ENCODE results near the gene ZNF512B.
"Not testable (repeated sequence)": the region's sequence is repeated elsewhere in the genome, so short reads cannot be mapped to it uniquely, and the experiment has no call there.

ZNF512B gene

DNA sequence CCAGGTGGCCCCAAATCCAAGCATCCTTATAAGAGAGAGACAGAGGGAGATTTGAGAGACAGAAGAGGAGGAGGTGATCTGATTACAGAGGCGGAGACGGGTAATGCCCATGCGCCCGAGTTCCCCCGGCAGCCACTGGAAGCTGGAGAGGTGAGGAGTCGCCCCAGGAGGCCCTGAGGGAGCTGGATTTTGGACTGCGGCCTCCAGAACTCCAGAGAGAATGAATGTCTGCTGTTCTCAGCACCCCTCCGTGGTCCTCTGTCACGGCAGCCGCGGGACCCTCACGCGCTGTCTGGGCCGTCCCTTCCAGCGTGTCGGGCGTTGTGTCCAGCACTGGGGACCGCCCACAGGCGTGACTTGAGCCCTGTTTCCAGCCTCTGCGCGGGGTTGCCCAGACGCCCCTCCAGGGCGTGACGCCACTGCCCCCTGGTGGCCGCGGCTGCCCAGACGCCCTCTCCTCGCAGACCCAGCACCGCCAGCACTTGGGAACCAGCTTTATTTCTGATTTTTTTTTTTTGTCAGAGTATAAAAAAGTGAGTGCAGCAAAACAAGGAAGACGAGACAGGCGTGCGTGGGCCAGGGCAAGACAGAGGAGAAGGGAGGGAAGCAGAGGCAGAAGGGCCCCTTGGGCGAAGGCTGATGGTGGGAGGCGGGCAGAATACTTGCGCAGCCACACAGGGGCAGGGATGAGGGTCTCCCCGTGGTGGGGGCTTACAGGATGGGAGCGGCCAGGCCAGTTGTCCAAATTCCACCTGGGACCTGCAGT is 4.1 kb upstream of the ZNF512B start:
- Histone ChIP-seq H3K27ac (ENCODE audit: low read depth, low read length, poor library complexity, severe bottlenecking) (no peak overlapping the region), H3K4me2 (ENCODE audit: low read length) (0 out of 2 replicates have a peak overlapping the region, but pooled peaks have one; percentile 21), H3K36me3 (ENCODE audit: insufficient read depth, low read length) (no peaks in the 10 kb centered on the region), H3K9ac (ENCODE audit: low read length) (no peak overlapping the region), H3K79me2 (ENCODE audit: insufficient read depth, low read length) (no peaks in the 10 kb centered on the region), H3K4me3 (ENCODE audit: low read depth, low read length, poor library complexity, severe bottlenecking) (no peak overlapping the region), H3K9me3 (ENCODE audit: low read length) (no peaks in the 10 kb centered on the region), H4K20me1 (ENCODE audit: insufficient read depth, low read length) (no peaks in the 10 kb centered on the region), H2AFZ (ENCODE audit: low read length) (no peak overlapping the region), H3F3A (ENCODE audit: insufficient read depth, low read length) (no peaks in the 10 kb centered on the region), H3K27me3 (ENCODE audit: insufficient read depth, low read length) (no peaks in the 10 kb centered on the region), H3K4me1 (ENCODE audit: insufficient read depth, low read length, severe bottlenecking) (peaks cover 23% of the 10 kb centered on the region), H3K9me2 (ENCODE audit: low read depth, low read length) (no peaks in the 10 kb centered on the region)
- no peak for TF ChIP-seq EZH2 (IDR thresholded peaks at IDR 0.05; ENCODE audit: borderline replicate concordance, low read length)
- TF ChIP-seq, protein P1, sequence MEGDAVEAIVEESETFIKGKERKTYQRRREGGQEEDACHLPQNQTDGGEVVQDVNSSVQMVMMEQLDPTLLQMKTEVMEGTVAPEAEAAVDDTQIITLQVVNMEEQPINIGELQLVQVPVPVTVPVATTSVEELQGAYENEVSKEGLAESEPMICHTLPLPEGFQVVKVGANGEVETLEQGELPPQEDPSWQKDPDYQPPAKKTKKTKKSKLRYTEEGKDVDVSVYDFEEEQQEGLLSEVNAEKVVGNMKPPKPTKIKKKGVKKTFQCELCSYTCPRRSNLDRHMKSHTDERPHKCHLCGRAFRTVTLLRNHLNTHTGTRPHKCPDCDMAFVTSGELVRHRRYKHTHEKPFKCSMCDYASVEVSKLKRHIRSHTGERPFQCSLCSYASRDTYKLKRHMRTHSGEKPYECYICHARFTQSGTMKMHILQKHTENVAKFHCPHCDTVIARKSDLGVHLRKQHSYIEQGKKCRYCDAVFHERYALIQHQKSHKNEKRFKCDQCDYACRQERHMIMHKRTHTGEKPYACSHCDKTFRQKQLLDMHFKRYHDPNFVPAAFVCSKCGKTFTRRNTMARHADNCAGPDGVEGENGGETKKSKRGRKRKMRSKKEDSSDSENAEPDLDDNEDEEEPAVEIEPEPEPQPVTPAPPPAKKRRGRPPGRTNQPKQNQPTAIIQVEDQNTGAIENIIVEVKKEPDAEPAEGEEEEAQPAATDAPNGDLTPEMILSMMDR (IDR thresholded peaks at IDR 0.05; ENCODE audit: low read length): peak; percentile 98

DNA sequence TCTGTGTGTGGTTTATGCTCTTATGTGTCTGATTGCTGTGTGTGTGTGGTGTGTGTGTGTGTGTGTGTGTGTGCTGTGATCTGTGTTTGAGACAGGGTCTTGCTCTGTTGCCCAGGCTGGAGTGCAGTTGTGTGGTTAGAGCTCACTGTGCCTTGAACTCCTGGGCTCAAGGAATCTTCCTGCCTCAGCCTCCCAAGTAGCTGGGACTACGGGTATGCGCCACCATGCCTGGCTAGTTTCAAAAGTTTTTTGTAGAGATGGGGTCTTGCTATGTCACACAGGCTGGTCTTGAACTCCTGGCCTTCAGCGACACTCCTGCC is 3.4 kb upstream of the ZNF512B start:
- no peaks in the 10 kb centered on the region for H3K9me3 ChIP-seq (ENCODE audit: low read length)
- TF ChIP-seq EZH2 (IDR thresholded peaks at IDR 0.05; ENCODE audit: borderline replicate concordance, low read length): no peak
- TF ChIP-seq, protein P1 (IDR thresholded peaks at IDR 0.05; ENCODE audit: low read length): no peak
- no peaks in the 10 kb centered on the region for H3K9me2 ChIP-seq (ENCODE audit: low read depth, low read length)
- peaks cover 20% of the 10 kb centered on the region for H3K4me1 ChIP-seq (ENCODE audit: insufficient read depth, low read length, severe bottlenecking)
- H3F3A ChIP-seq (ENCODE audit: insufficient read depth, low read length): no peaks in the 10 kb centered on the region
- no peaks in the 10 kb centered on the region for H3K27me3 ChIP-seq (ENCODE audit: insufficient read depth, low read length)
- H3K27ac ChIP-seq (ENCODE audit: low read depth, low read length, poor library complexity, severe bottlenecking): no peak overlapping the region
- H3K4me2 ChIP-seq (ENCODE audit: low read length): no peak overlapping the region
- no peak overlapping the region for H3K9ac ChIP-seq (ENCODE audit: low read length)
- H3K4me3 ChIP-seq (ENCODE audit: low read depth, low read length, poor library complexity, severe bottlenecking): no peak overlapping the region
- H3K36me3 ChIP-seq (ENCODE audit: insufficient read depth, low read length): peaks cover 4% of the 10 kb centered on the region
- no peaks in the 10 kb centered on the region for H4K20me1 ChIP-seq (ENCODE audit: insufficient read depth, low read length)
- no peaks in the 10 kb centered on the region for H3K79me2 ChIP-seq (ENCODE audit: insufficient read depth, low read length)
- no peak overlapping the region for H2AFZ ChIP-seq (ENCODE audit: low read length)

DNA sequence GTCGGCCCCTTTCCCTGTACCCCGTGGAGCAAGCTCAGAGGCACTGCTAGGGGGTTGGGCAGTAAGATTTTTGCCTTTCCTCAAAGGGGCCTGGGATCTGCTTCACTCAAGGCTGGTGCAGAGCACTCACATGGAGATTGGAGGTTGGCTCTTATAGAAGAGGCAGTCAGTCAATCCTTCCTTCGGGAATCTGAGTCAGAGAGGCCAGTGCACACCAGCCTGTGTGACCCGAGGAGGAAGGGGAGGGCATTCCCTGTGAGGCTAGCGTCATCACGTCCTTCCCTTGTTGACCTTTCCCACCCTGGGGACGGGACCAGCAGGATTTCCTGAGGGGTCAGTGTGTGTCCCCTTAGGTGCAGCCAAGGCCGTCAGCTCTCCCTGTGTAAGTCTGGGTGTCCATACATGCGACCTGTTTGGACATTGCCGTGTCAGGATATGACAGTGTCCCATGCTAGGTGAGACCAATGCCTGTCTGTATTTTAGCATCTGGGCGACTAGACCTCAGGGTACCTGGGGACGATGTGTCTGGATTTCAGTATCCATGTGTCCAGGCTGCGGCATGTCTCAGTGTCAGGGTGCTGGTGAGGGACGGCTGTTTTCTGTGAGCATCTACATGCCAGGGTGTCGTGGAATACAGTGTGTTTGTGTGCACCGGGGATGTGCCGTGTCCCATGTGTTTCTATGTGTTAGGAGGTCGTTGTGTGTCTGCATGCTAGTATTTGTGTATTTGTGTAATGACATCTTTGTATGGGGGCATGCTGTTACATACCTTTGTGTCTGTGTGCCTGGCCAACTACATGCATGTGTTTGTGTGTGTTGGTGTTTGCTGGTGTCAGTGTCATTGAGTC is 2.8 kb upstream of the ZNF512B start:
- peaks cover 10% of the 10 kb centered on the region for H3K36me3 ChIP-seq (ENCODE audit: insufficient read depth, low read length)
- TF ChIP-seq, protein P1 (IDR thresholded peaks at IDR 0.05; ENCODE audit: low read length): no peak
- H3F3A ChIP-seq (ENCODE audit: insufficient read depth, low read length): no peaks in the 10 kb centered on the region
- H3K4me3 ChIP-seq (ENCODE audit: low read depth, low read length, poor library complexity, severe bottlenecking): no peak overlapping the region
- H3K4me1 ChIP-seq (ENCODE audit: insufficient read depth, low read length, severe bottlenecking): peaks cover 19% of the 10 kb centered on the region
- H3K9ac ChIP-seq (ENCODE audit: low read length): no peak overlapping the region
- H3K79me2 ChIP-seq (ENCODE audit: insufficient read depth, low read length): no peaks in the 10 kb centered on the region
- H4K20me1 ChIP-seq (ENCODE audit: insufficient read depth, low read length): no peaks in the 10 kb centered on the region
- no peaks in the 10 kb centered on the region for H3K27me3 ChIP-seq (ENCODE audit: insufficient read depth, low read length)
- no peaks in the 10 kb centered on the region for H3K9me2 ChIP-seq (ENCODE audit: low read depth, low read length)
- no peak overlapping the region for H2AFZ ChIP-seq (ENCODE audit: low read length)
- no peak overlapping the region for H3K27ac ChIP-seq (ENCODE audit: low read depth, low read length, poor library complexity, severe bottlenecking)
- no peaks in the 10 kb centered on the region for H3K9me3 ChIP-seq (ENCODE audit: low read length)
- no peak overlapping the region for H3K4me2 ChIP-seq (ENCODE audit: low read length)

DNA sequence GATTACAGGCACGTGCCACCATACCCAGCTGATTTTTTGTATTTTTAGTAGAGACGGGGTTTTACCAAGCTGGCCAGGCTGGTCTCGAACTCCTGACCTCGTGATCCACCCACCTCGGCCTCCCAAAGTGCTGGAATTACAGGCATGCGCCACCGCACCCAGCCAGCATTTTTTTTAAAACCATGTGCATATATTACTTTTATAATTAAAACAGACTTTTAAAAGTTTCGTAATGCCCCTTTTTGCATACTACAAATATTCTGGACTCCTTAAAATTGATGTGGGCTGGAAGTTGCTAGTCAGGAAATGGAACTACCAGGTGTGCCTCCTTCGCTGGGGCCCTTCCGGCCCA is 2.2 kb upstream of the ZNF512B start:
- not testable (repeated sequence) for H3K9ac ChIP-seq (ENCODE audit: low read length); H3K9me2 ChIP-seq (ENCODE audit: low read depth, low read length); H3K4me3 ChIP-seq (ENCODE audit: low read depth, low read length, poor library complexity, severe bottlenecking); H3K9me3 ChIP-seq (ENCODE audit: low read length); H3K27me3 ChIP-seq (ENCODE audit: insufficient read depth, low read length); H4K20me1 ChIP-seq (ENCODE audit: insufficient read depth, low read length); H3K4me2 ChIP-seq (ENCODE audit: low read length); H3K27ac ChIP-seq (ENCODE audit: low read depth, low read length, poor library complexity, severe bottlenecking); H3K79me2 ChIP-seq (ENCODE audit: insufficient read depth, low read length); H3F3A ChIP-seq (ENCODE audit: insufficient read depth, low read length); H2AFZ ChIP-seq (ENCODE audit: low read length)
- H3K4me1 ChIP-seq (ENCODE audit: insufficient read depth, low read length, severe bottlenecking): peaks cover 19% of the 10 kb centered on the region
- peaks cover 16% of the 10 kb centered on the region for H3K36me3 ChIP-seq (ENCODE audit: insufficient read depth, low read length)

Data from OCI-LY1 (cell line).